NCI-H460 (cell line): ENCODE data around the gene MROH2B. TPM values are rescaled to one million over a fixed set of nuclear protein-coding genes. Genes with fewer than 3 reads are reported as not detected.

ENCODE experiments used
- DNase-seq: peaks from one replicate; pipeline ENCODE4 v3.0.0-alpha.2; 2016; ENCODE audit warnings: low read depth; ENCODE audit errors: extremely low read depth
- small RNA-seq, 2 experiments: library from RNA; depleted of rRNA; stranded (forward); fragments of <200 nt; gene quantifications; one replicate each; pipeline ENCODE3, GENCODE V24; 2014
- total RNA-seq: library from RNA; depleted of rRNA; stranded (reverse); fragments of >200 nt; shearing (Covaris generic); gene quantifications from 2 replicates; pipeline ENCODE4 v1.2.3, GENCODE V29; 2014; rRNA removed

MROH2B gene
- total RNA-seq, 1 experiment from 2014 or later = not detected

DNA sequence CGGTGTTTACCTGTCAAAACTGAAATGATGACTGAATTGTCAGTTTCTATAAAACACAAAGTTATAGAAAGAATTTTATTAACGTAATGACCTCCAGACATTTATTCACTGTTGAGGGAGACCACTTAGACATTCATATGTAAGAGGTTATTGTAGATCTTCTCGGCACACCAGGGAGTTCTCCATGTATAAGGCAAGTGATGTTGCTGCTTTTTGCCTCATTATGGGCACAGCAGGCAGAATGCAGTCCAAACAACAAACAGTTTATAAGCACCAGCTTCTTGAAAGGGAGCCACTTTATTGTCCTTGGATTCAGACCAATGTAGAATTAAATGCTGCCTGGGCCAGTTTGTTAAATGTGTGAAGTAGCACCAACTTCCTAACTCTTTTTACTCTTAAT is 95.1 kb downstream of the MROH2B start:
- no peak for DNase-seq

DNA sequence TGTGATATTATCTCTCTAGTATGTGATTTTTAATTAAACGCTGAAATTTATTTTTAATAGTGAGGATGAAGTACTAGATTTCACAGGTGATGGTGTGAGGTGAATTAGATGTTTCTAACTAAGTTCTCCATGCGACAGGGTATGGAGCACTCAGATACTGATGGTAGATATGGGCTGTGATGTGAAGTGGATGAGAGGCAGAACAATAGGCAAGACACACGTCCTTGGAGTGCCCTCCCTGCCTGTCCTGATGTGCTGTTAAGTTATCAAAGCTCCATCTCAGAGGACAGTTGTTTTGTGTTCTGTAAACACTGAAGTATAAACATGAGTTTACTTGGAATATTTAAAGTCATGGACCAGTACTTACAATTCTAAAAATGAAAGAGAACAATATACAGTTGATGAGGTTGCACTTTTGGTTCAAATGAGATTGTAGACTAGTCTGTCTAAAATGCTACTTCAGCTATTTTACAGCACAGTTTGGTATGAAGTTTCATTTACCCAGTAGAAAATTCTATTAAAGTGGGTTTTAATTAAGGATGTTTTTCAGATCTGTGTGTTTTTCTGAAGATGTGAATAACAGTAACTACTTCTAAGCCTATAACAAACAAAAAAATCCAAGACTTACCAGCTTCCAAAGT is 97.7 kb downstream of the MROH2B start:
- no peak for DNase-seq

DNA sequence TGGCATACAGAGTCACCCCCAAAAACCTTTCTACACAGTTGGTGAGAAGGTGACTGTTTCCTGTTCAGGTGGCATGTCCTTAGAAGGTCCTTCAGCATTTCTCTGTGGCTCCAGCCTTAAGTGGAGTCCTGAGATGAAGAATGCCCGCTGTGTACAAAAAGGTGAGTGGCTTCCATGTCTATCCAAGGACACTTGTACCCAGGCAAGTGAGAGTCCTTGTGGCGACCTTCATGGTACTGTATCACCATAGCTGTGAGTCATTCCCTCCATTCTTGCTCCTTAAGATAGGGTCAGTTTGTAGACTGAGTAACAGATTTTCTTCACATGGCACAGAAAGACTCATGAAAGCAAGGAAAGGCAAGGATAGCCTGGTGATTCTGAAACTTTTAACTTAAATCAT is 98.7 kb downstream of the MROH2B start:
- DNase-seq = no peak

GRCh38 chr5:40962207-40962955 is 108.8 kb downstream of the MROH2B start:
- DNase-seq = no peak

- no peak for DNase-seq
Measured at GRCh38 chr5:40960037-40960436, 111.1 kb downstream of the MROH2B start.

DNA sequence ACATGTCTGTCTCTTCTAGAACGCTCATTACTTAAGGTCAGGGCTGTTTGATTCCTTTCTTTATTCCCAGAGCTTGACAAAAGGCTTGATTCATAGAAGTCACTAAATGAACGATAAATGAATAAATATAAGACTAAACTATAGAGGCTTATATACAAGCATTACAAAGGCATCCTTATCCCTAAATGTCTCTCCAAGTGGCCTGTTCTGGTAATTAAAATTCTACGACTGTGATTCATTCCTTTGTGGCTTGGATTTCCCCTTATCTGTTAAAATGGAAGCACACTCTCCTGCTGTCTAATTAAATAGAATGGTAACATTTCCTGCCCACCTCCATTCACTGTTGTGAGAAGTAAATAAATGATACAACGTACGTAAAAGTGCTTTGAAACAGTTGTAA is 112.3 kb downstream of the MROH2B start:
- DNase-seq = no peak

DNA sequence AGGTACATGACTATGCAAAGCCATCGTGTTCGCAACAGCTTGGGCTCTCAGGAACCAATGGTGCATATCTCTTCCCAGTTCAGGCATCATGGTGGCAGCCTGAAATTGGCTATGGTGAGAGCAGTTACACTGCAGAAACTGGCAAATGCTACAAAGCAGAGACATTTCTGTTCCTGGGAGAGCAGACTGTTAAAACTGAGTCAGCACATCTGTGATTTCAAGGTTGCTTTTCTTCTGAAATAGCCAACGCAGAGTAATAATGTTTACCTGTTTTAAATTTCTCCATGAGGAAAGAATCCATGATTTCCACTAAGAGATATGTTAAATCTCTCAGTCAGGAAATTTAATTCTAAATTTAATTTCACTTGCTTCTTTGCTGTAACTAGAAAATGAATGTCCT is 114.1 kb downstream of the MROH2B start:
- DNase-seq = no peak

GRCh38 chr5:40955313-40955712 is 115.8 kb downstream of the MROH2B start:
- no peak for DNase-seq

Small RNA genes lying within 50 kb of the gene (small RNA-seq; reads per million reads assigned to genes)
- gene AC114967.1 = 0 reads per million in 2 experiments

Other genes starting within 250 kb of the MROH2B start
- gene RPL37, start 236.1 kb downstream of the MROH2B start, total RNA-seq = 4,417 and 5,544 TPM in 2 replicates
- 2.6 and 2.7 TPM in 2 replicates for gene CARD6, start 230.0 kb downstream of the MROH2B start, total RNA-seq
- not detected in 2 replicates for gene C7, start 161.8 kb downstream of the MROH2B start, total RNA-seq
- not detected in 2 replicates for gene C6, start 142.2 kb upstream of the MROH2B start, total RNA-seq